HCT116 (cell line): ENCODE results near the gene NLGN2.

Experiments
- POLR2A ChIP-seq: IDR thresholded peaks from 2 replicates; pipeline ENCODE4 v1.7.0; 2011; ENCODE audit warnings: borderline replicate concordance; ENCODE audit not compliant: insufficient read depth, insufficient read length; ENCODE audit errors: extremely low read depth
- ZNF274 ChIP-seq: fragments of 200-500 bp; sonication (Bioruptor generic); IDR thresholded peaks from 2 replicates; pipeline ENCODE4 v1.6.1; 2014; ENCODE audit warnings: mild to moderate bottlenecking, low read depth, low read length, inconsistent platforms
- TF ChIP-seq, protein P1 (sequence below), 3 experiments: fragments of 200-600 bp in 1 of 3; sonication (generic) in 1 of 3; IDR thresholded peaks in 2 of 3; conservative IDR thresholded peaks in 1 of 3; 2 replicates each; pipeline ENCODE4 v1.5.1; 2012 to 2017; ENCODE audit warnings: low read depth in 2 of 3, low read length in 2 of 3, antibody characterized with exemption in 1 of 3, borderline replicate concordance in 1 of 3, control low read depth in 1 of 3, mild to moderate bottlenecking in 1 of 3, mixed read lengths in 1 of 3, mixed run types in 1 of 3, moderate library complexity in 1 of 3; ENCODE audit not compliant: insufficient read depth in 1 of 3

DNA sequence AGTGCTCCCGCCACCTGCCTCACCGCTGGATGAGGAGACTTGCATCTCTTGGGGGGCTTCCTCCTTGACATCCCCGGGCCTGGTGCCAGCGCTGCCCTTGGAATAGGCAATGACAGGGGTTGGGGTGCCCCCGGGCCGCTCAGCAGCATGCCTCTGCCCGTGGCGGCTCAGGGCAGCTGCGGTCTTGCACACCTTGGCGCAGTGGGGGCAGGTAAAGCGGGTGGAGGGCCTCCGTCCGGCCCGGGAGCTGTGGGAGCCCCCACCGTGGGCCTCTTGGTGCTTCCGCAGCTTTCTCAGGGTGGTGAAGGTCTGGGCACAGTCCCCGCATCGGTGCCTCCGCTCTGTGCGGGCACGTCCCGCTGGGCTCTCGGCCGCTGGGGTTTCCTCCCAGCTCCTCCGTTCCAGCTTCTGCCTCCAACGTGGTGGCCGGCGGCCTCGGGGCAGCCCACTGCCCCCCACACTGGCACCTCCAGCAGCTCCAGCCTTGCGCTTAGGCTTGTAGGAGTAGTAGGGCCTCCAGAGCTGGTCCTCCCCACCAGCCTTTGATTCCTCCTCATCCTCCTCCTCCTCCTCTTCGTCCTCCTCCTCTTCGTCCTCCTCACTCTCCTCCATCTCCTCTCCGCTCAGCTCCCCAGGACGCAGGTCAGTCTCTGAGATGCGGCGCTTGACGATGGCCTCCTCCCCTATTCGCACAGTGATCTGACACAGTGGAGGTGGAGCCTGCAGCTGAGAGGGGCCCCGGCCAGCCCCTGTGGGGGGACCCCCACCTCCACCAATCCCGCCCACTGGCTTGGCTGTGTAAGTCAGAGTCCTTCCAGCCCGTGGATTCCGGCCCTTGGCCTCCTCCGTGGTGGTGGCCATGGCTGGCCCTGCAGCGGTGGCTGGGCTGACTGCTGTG is 55.1 kb downstream of the NLGN2 start:
- TF ChIP-seq, protein P1, sequence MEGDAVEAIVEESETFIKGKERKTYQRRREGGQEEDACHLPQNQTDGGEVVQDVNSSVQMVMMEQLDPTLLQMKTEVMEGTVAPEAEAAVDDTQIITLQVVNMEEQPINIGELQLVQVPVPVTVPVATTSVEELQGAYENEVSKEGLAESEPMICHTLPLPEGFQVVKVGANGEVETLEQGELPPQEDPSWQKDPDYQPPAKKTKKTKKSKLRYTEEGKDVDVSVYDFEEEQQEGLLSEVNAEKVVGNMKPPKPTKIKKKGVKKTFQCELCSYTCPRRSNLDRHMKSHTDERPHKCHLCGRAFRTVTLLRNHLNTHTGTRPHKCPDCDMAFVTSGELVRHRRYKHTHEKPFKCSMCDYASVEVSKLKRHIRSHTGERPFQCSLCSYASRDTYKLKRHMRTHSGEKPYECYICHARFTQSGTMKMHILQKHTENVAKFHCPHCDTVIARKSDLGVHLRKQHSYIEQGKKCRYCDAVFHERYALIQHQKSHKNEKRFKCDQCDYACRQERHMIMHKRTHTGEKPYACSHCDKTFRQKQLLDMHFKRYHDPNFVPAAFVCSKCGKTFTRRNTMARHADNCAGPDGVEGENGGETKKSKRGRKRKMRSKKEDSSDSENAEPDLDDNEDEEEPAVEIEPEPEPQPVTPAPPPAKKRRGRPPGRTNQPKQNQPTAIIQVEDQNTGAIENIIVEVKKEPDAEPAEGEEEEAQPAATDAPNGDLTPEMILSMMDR (IDR thresholded peaks at IDR 0.05 in 2 of 3, conservative IDR thresholded peaks at IDR 0.05 in 1 of 3; ENCODE audit: borderline replicate concordance in 1 of 3, insufficient read depth in 1 of 3, low read depth in 2 of 3, low read length in 2 of 3), result no peak
- no peak for TF ChIP-seq ZNF274
- TF ChIP-seq POLR2A, result no peak
